Muscle layer of duodenum (tissue), 2 donors: ENCODE results near the gene TXNRD2.
"Not testable (repeated sequence)": the region's sequence is repeated elsewhere in the genome, so short reads cannot be mapped to it uniquely, and the experiment has no call there.

Experiments used
- H3K27ac ChIP-seq: one replicate; pipeline ENCODE4 v1.7.0; 2013; ENCODE audit warnings: mild to moderate bottlenecking, low read length
- H3K27me3 ChIP-seq: one replicate; pipeline ENCODE4 v1.7.0; 2013; ENCODE audit warnings: low read depth, mild to moderate bottlenecking, control low read depth, low read length
- H3K36me3 ChIP-seq, 2 donors: one replicate each; pipeline ENCODE4 v1.7.0; 2013; ENCODE audit warnings: low read length in 2 of 2, control low read depth in 1 of 2, mild to moderate bottlenecking in 1 of 2; ENCODE audit not compliant: insufficient read depth in 2 of 2, control insufficient read depth in 1 of 2
- H3K4me1 ChIP-seq, 2 donors: one replicate each; pipeline ENCODE4 v1.7.0; 2013; ENCODE audit warnings: low read length in 2 of 2, mild to moderate bottlenecking in 2 of 2, control low read depth in 1 of 2, moderate library complexity in 1 of 2; ENCODE audit not compliant: insufficient read depth in 2 of 2, control insufficient read depth in 1 of 2
- H3K4me3 ChIP-seq, 2 donors: one replicate each; pipeline ENCODE4 v1.7.0; 2013; ENCODE audit warnings: low read length in 2 of 2, low read depth in 1 of 2, mild to moderate bottlenecking in 1 of 2
- H3K9me3 ChIP-seq, 2 donors: one replicate each; pipeline ENCODE4 v1.7.0; 2013; ENCODE audit warnings: low read length in 2 of 2, control low read depth in 1 of 2, mild to moderate bottlenecking in 1 of 2; ENCODE audit not compliant: control insufficient read depth in 1 of 2
- donor health status: healthy.

TXNRD2 gene

GRCh38 chr22:19933341-19934241 lies 8.0 kb downstream of the TXNRD2 start:
- H3K9me3 ChIP-seq, result no peaks in the 10 kb centered on the region
- peaks cover 0 to 12% of the 10 kb centered on the region in 2 donors for H3K36me3 ChIP-seq
- peaks cover 0 to 3% of the 10 kb centered on the region in 2 donors for H3K4me1 ChIP-seq
- H3K4me3 ChIP-seq, result no peak overlapping the region
- no peaks in the 10 kb centered on the region for H3K27me3 ChIP-seq
- H3K27ac ChIP-seq, result no peak overlapping the region

GRCh38 chr22:19932367-19933206 lies 9.0 kb downstream of the TXNRD2 start:
- Histone ChIP-seq H3K27ac (no peak overlapping the region), H3K4me3 (no peak overlapping the region), H3K4me1 (no peaks in the 10 kb centered on the region), H3K36me3 (peaks cover 0 to 12% of the 10 kb centered on the region in 2 donors), H3K27me3 (no peaks in the 10 kb centered on the region), H3K9me3 (no peaks in the 10 kb centered on the region)

- no peaks in the 10 kb centered on the region for H3K4me1 ChIP-seq
- no peaks in the 10 kb centered on the region for H3K9me3 ChIP-seq
- peaks cover 0 to 6% of the 10 kb centered on the region in 2 donors for H3K36me3 ChIP-seq
- H3K27ac ChIP-seq, result no peak overlapping the region
- no peaks in the 10 kb centered on the region for H3K27me3 ChIP-seq
- no peak overlapping the region for H3K4me3 ChIP-seq
These were observed 10.1 kb downstream of the TXNRD2 start for GRCh38 chr22:19931514-19931913.

GRCh38 chr22:19930551-19931486 lies 10.8 kb downstream of the TXNRD2 start:
- Histone ChIP-seq H3K9me3 (no peaks in the 10 kb centered on the region), H3K36me3 (peaks cover 0 to 6% of the 10 kb centered on the region in 2 donors), H3K4me1 (no peaks in the 10 kb centered on the region), H3K27ac (no peak overlapping the region), H3K27me3 (no peaks in the 10 kb centered on the region), H3K4me3 (no peak overlapping the region)

GRCh38 chr22:19929586-19930550 lies 11.8 kb downstream of the TXNRD2 start:
- Histone ChIP-seq H3K27ac (no peak overlapping the region), H3K4me3 (no peak overlapping the region), H3K36me3 (peaks cover 0 to 6% of the 10 kb centered on the region in 2 donors), H3K27me3 (no peaks in the 10 kb centered on the region), H3K4me1 (no peaks in the 10 kb centered on the region), H3K9me3 (no peaks in the 10 kb centered on the region)

- Histone ChIP-seq H3K27me3 (no peaks in the 10 kb centered on the region), H3K9me3 (no peaks in the 10 kb centered on the region), H3K27ac (no peak overlapping the region), H3K4me3 (no peak overlapping the region), H3K36me3 (peaks cover 0 to 10% of the 10 kb centered on the region in 2 donors), H3K4me1 (no peaks in the 10 kb centered on the region)
These were observed 13.4 kb downstream of the TXNRD2 start for GRCh38 chr22:19928207-19928606.

- H3K27ac ChIP-seq, result no peak overlapping the region
- H3K9me3 ChIP-seq, result no peaks in the 10 kb centered on the region
- H3K36me3 ChIP-seq, result peaks cover 0 to 10% of the 10 kb centered on the region in 2 donors
- no peaks in the 10 kb centered on the region for H3K27me3 ChIP-seq
- H3K4me3 ChIP-seq, result no peak overlapping the region
- H3K4me1 ChIP-seq, result no peaks in the 10 kb centered on the region
These were observed 13.9 kb downstream of the TXNRD2 start for GRCh38 chr22:19927696-19928095.

GRCh38 chr22:19926028-19926427 lies 15.6 kb downstream of the TXNRD2 start:
- H3K27ac ChIP-seq, H3K9me3 ChIP-seq, H3K4me3 ChIP-seq, H3K4me1 ChIP-seq, H3K27me3 ChIP-seq: not testable (repeated sequence)
- peaks cover 0 to 10% of the 10 kb centered on the region in 2 donors for H3K36me3 ChIP-seq

- Histone ChIP-seq H3K4me1 (no peaks in the 10 kb centered on the region), H3K27ac (no peak overlapping the region), H3K27me3 (no peaks in the 10 kb centered on the region), H3K36me3 (peaks cover 0 to 4% of the 10 kb centered on the region in 2 donors), H3K9me3 (no peaks in the 10 kb centered on the region), H3K4me3 (no peak overlapping the region)
These were observed 17.6 kb downstream of the TXNRD2 start for GRCh38 chr22:19923914-19924513.
